ENCODE data around the gene AP5S1. TPM values are rescaled to one million over a fixed set of nuclear protein-coding genes. Genes with fewer than 3 reads are reported as not detected.

The AP5S1 gene
- total and polyA plus RNA-seq, 2 of the 13 experiments (the other 11 are each of a cell fraction or from before 2014, with no cell fraction given): 7.9 to 23.2 TPM

DNA sequence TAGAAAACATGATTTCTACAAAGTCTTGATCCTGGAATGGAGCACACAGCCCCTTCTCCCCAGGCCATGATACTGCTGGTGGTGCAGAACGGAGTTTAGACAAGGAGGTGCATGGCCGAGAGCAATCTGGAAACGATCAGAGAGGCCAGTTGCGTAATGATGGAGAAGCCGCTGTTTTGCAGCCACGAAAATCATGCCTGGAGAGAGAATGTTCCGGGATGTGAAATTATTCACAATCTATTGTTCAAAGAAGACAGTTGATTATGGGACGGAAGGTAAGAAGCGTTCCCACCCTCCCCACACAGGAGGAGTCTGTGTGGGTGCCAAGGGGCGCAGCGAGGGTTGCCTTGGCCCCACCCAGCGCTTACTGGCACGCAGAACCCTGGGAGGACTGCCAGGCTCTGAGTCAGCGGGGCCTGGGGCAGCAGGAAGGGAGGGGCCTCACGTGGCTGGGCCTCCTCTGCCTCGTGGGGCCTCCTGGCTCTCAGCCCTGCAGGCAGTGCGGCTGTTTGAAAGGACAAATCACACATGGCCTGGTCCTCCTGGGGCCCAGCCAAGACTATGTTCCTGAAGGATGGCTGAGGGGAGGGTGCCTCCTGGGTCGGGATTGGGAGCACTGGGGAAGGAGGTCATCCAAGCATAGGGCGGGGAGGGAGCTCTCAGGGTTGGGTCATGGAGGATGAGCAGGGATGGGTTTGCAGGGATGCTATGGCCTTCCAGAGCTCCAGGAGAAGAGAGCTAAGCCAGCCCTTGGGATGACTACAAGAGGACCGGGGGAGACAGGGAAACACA lies 8.7 kb upstream of the AP5S1 start (continued):
- TF ChIP-seq, protein P1, sequence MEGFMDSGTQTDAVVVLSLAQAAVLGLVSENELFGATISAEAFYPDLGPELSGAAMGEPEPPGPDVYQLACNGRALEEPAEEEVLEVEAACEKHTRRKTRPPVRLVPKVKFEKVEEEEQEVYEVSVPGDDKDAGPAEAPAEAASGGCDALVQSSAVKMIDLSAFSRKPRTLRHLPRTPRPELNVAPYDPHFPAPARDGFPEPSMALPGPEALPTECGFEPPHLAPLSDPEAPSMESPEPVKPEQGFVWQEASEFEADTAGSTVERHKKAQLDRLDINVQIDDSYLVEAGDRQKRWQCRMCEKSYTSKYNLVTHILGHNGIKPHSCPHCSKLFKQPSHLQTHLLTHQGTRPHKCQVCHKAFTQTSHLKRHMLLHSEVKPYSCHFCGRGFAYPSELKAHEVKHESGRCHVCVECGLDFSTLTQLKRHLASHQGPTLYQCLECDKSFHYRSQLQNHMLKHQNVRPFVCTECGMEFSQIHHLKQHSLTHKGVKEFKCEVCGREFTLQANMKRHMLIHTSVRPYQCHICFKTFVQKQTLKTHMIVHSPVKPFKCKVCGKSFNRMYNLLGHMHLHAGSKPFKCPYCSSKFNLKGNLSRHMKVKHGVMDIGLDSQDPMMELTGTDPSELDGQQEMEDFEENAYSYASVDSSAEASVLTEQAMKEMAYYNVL (CRISPR knock-in tag; IDR thresholded peaks at IDR 0.05; ENCODE audit: borderline replicate concordance): no peak; the same call in 1 of the 2 replicates
- TF ChIP-seq GABPA (IDR thresholded peaks at IDR 0.05; ENCODE audit: low read depth, low read length): no peak
- peak; percentile 7; the same call in 1 of the 2 replicates for TF ChIP-seq GABPA (CRISPR knock-in tag; IDR thresholded peaks at IDR 0.05; ENCODE audit: low read depth)
- TF ChIP-seq ZNF24 (IDR thresholded peaks at IDR 0.05): no peak
- TF ChIP-seq, protein P2, sequence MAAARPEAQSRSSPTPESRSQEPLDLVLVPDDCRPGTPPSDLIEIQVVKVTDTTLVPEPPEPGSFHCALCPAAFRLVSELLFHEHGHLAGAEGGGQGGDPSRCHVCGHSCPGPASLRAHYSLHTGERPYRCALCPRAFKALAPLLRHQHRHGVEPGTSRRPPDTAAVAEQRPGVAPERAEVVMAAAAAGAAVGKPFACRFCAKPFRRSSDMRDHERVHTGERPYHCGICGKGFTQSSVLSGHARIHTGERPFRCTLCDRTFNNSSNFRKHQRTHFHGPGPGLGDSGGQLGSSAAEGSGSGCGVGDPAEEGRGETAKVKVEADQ (CRISPR knock-in tag; IDR thresholded peaks at IDR 0.05; ENCODE audit: borderline replicate concordance): peak; percentile 98
- 0 out of 2 replicates have a peak, but pooled peaks have one; percentile 34 for TF ChIP-seq RFXANK (CRISPR knock-in tag; IDR thresholded peaks at IDR 0.05)
- TF ChIP-seq, protein P3, sequence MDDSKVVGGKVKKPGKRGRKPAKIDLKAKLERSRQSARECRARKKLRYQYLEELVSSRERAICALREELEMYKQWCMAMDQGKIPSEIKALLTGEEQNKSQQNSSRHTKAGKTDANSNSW (CRISPR knock-in tag; IDR thresholded peaks at IDR 0.05; ENCODE audit: borderline replicate concordance): peak; percentile 99
- TF ChIP-seq, protein P4, sequence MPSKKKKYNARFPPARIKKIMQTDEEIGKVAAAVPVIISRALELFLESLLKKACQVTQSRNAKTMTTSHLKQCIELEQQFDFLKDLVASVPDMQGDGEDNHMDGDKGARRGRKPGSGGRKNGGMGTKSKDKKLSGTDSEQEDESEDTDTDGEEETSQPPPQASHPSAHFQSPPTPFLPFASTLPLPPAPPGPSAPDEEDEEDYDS (CRISPR knock-in tag; IDR thresholded peaks at IDR 0.05): peak; percentile 85; the same call in 1 of the 2 replicates
- peak; percentile 91 for TF ChIP-seq TEAD3 (CRISPR knock-in tag; optimal IDR thresholded peaks at IDR 0.05; ENCODE audit: borderline replicate concordance)
- peak; percentile 98 for TF ChIP-seq HOXA5 (CRISPR knock-in tag; IDR thresholded peaks at IDR 0.05)
- TF ChIP-seq MAF1 (CRISPR knock-in tag; IDR thresholded peaks at IDR 0.05; ENCODE audit: borderline replicate concordance): peak; percentile 89; the same call in 1 of the 2 replicates
- TF ChIP-seq, protein P5, sequence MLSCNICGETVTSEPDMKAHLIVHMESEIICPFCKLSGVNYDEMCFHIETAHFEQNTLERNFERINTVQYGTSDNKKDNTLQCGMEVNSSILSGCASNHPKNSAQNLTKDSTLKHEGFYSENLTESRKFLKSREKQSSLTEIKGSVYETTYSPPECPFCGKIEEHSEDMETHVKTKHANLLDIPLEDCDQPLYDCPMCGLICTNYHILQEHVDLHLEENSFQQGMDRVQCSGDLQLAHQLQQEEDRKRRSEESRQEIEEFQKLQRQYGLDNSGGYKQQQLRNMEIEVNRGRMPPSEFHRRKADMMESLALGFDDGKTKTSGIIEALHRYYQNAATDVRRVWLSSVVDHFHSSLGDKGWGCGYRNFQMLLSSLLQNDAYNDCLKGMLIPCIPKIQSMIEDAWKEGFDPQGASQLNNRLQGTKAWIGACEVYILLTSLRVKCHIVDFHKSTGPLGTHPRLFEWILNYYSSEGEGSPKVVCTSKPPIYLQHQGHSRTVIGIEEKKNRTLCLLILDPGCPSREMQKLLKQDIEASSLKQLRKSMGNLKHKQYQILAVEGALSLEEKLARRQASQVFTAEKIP (CRISPR knock-in tag; IDR thresholded peaks at IDR 0.05; ENCODE audit: borderline replicate concordance): no peak
- TF ChIP-seq ZNF552 (CRISPR knock-in tag; IDR thresholded peaks at IDR 0.05; ENCODE audit: borderline replicate concordance): peak; percentile 99
- TF ChIP-seq PHF21A (CRISPR knock-in tag; IDR thresholded peaks at IDR 0.05): peak; percentile 90
- no peak; the same call in 1 of the 2 replicates for TF ChIP-seq MED13 (CRISPR knock-in tag; IDR thresholded peaks at IDR 0.05)
- peak; percentile 70; the same call in 1 of the 2 replicates for TF ChIP-seq MZF1 (CRISPR knock-in tag; IDR thresholded peaks at IDR 0.05; ENCODE audit: borderline replicate concordance)
- 0 out of 2 replicates have a peak, but pooled peaks have one; percentile 34 for TF ChIP-seq GTF3A (CRISPR knock-in tag; conservative IDR thresholded peaks at IDR 0.05)
- TF ChIP-seq, protein P6, sequence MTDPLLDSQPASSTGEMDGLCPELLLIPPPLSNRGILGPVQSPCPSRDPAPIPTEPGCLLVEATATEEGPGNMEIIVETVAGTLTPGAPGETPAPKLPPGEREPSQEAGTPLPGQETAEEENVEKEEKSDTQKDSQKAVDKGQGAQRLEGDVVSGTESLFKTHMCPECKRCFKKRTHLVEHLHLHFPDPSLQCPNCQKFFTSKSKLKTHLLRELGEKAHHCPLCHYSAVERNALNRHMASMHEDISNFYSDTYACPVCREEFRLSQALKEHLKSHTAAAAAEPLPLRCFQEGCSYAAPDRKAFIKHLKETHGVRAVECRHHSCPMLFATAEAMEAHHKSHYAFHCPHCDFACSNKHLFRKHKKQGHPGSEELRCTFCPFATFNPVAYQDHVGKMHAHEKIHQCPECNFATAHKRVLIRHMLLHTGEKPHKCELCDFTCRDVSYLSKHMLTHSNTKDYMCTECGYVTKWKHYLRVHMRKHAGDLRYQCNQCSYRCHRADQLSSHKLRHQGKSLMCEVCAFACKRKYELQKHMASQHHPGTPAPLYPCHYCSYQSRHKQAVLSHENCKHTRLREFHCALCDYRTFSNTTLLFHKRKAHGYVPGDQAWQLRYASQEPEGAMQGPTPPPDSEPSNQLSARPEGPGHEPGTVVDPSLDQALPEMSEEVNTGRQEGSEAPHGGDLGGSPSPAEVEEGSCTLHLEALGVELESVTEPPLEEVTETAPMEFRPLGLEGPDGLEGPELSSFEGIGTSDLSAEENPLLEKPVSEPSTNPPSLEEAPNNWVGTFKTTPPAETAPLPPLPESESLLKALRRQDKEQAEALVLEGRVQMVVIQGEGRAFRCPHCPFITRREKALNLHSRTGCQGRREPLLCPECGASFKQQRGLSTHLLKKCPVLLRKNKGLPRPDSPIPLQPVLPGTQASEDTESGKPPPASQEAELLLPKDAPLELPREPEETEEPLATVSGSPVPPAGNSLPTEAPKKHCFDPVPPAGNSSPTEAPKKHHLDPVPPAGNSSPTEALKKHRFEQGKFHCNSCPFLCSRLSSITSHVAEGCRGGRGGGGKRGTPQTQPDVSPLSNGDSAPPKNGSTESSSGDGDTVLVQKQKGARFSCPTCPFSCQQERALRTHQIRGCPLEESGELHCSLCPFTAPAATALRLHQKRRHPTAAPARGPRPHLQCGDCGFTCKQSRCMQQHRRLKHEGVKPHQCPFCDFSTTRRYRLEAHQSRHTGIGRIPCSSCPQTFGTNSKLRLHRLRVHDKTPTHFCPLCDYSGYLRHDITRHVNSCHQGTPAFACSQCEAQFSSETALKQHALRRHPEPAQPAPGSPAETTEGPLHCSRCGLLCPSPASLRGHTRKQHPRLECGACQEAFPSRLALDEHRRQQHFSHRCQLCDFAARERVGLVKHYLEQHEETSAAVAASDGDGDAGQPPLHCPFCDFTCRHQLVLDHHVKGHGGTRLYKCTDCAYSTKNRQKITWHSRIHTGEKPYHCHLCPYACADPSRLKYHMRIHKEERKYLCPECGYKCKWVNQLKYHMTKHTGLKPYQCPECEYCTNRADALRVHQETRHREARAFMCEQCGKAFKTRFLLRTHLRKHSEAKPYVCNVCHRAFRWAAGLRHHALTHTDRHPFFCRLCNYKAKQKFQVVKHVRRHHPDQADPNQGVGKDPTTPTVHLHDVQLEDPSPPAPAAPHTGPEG (CRISPR knock-in tag; IDR thresholded peaks at IDR 0.05): peak; percentile 82; the same call in 1 of the 2 replicates

Data from HepG2 (cell line).